Gastrocnemius medialis (tissue), 4 donors: ENCODE data around the gene AMPD2. TPM values are rescaled to one million over a fixed set of nuclear protein-coding genes. Genes with fewer than 3 reads are reported as not detected.

Source experiments
- ATAC-seq, 2 donors: fragments of 150-250 bp; one replicate each; pipeline ENCODE4 v1.9.1; 2016
- DNase-seq, 2 donors: peaks; one replicate each; pipeline ENCODE4 v3.0.0-alpha.2; 2019
- H3K27ac ChIP-seq, 4 donors: fragments of 200-600 bp; sonication (generic); 1 replicate in 1 of 4; 2 replicates in 3 of 4; pipeline ENCODE4 v1.5.1; 2016 to 2018; ENCODE audit warnings: mild to moderate bottlenecking in 2 of 4, moderate library complexity in 1 of 4
- H3K27me3 ChIP-seq, 3 donors: fragments of 200-600 bp; sonication (generic) in 2 of 3; 1 replicate in 1 of 3; 2 replicates in 2 of 3; pipeline versions ENCODE4 v1.5.1 to v1.6.0; 2016 to 2019; ENCODE audit warnings: mild to moderate bottlenecking in 1 of 3, moderate library complexity in 1 of 3
- H3K36me3 ChIP-seq, 2 donors: fragments of 200-600 bp; sonication (generic) in 1 of 2; one replicate each; pipeline ENCODE4 v1.5.1; 2017 to 2018
- H3K4me1 ChIP-seq, 2 donors: fragments of 200-600 bp; sonication (generic) in 1 of 2; one replicate each; pipeline ENCODE4 v1.5.1; 2016 to 2017; ENCODE audit warnings: mild to moderate bottlenecking in 2 of 2
- H3K4me3 ChIP-seq, 4 donors: fragments of 200-600 bp; sonication (generic) in 3 of 4; 1 replicate in 1 of 4; 2 replicates in 3 of 4; pipeline ENCODE4 v1.5.1; 2016 to 2019; ENCODE audit warnings: mild to moderate bottlenecking in 2 of 4
- H3K9me3 ChIP-seq, 3 donors: fragments of 200-600 bp; sonication (generic) in 2 of 3; 1 replicate in 1 of 3; 2 replicates in 2 of 3; pipeline ENCODE4 v1.5.1; 2016 to 2019
- CTCF ChIP-seq, 5 experiments: fragments of 450-650 bp in 3 of 5; fragments of 200-600 bp in 2 of 5; sonication (generic) in 2 of 5; IDR thresholded peaks in 4 of 5; conservative IDR thresholded peaks in 1 of 5; 1 replicate in 4 of 5; 2 replicates in 1 of 5; pipeline ENCODE4 v1.5.1; 2016 to 2019; ENCODE audit warnings: antibody characterized with exemption in 5 of 5, mild to moderate bottlenecking in 3 of 5, moderate library complexity in 3 of 5
- POLR2A ChIP-seq, 2 donors: fragments of 450-650 bp; IDR thresholded peaks; one replicate each; pipeline ENCODE4 v1.6.1; 2017; ENCODE audit warnings: antibody characterized with exemption in 2 of 2, mild to moderate bottlenecking in 2 of 2, moderate library complexity in 2 of 2
- in situ Hi-C, 4 donors: fragments of 200-750 bp; cut with MboI; loops; one replicate each; pipeline versions ENCODE4 v1.15.0 to v1.8.0; 2017; ENCODE audit warnings: low sequenced_read_pairs in 4 of 4
- intact Hi-C: fragments of 100-400 bp; cut with DNase I; formaldehyde crosslinking; loops from one replicate; pipeline ENCODE4 v1.15.1; 2023; ENCODE audit warnings: low total_unique reads
- total RNA-seq, 4 donors: library from RNA; depleted of rRNA; stranded (reverse); fragments of >200 nt; gene quantifications; one replicate each; pipeline versions ENCODE4 v1.1.0 to v1.2.3, GENCODE V29; 2016

AMPD2 gene
- total RNA-seq, 4 donors from 2014 or later: 5.3 to 19.4 (median 10.4) TPM

DNA sequence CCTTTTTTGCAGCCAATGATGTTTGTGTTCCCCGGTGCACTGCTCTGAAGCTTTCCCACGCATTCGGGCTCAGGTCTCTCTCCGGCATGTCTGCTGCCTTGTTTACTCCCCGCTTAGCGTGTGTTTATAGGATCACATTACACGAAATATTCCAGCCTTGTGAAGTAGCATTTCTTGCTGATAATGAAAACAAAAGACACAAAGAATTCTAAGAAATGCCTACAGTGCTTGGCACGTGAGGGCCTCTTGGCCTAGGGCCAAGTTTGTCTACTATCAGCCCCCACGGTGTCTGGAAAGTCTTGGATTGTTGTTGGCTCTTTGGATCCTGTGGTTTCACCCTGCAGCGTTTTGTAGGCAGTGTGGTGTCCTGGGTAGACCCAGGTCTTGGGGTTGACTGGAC lies 25.0 kb downstream of the AMPD2 start:
- Histone ChIP-seq H3K4me1 (peaks cover 0 to 6% of the 10 kb centered on the region in 2 donors), H3K4me3 (no peak overlapping the region), H3K27ac (no peak overlapping the region), H3K27me3 (no peaks in the 10 kb centered on the region), H3K36me3 (no peaks in the 10 kb centered on the region), H3K9me3 (no peaks in the 10 kb centered on the region)
- in situ Hi-C loops: loop anchor here (5.0 to 10.0 kb wide), 3 partner anchors 128 to 343 kb away; partner anchors contain the start of gene AHCYL1 (in 1 of the 4)
- ATAC-seq (no peak), DNase-seq (no peak)
- no peak for TF ChIP-seq POLR2A (IDR thresholded peaks at IDR 0.05)
- TF ChIP-seq CTCF (IDR thresholded peaks at IDR 0.05 in 4 of 5, conservative IDR thresholded peaks at IDR 0.05 in 1 of 5): no peak
- intact Hi-C loops: loop anchor here (5.0 kb wide), 2 partner anchors 58 to 97 kb away; partner anchors contain the start of gene GNAI3

GRCh38 chr1:109649491-109649914 lies 29.9 kb downstream of the AMPD2 start:
- no peak for ATAC-seq
- intact Hi-C loops: no loop called here
- DNase-seq: no peak
- peaks cover 0 to under 1% of the 10 kb centered on the region in 2 donors for H3K4me1 ChIP-seq
- H3K36me3 ChIP-seq: no peaks in the 10 kb centered on the region
- peak overlapping the region in 2 of 4 donors; percentile 26 to 28 for H3K4me3 ChIP-seq
- TF ChIP-seq CTCF (IDR thresholded peaks at IDR 0.05 in 4 of 5, conservative IDR thresholded peaks at IDR 0.05 in 1 of 5) (peak in 1 of 5 experiments; percentile 12), POLR2A (IDR thresholded peaks at IDR 0.05) (no peak)
- in situ Hi-C loops: loop anchor here in 1 of 4 donors (10.0 kb wide), 1 partner anchor 335 kb away; the partner anchor contains the start of gene AHCYL1
- H3K27me3 ChIP-seq: no peaks in the 10 kb centered on the region
- no peak overlapping the region for H3K27ac ChIP-seq
- no peaks in the 10 kb centered on the region for H3K9me3 ChIP-seq

- no peak for TF ChIP-seq CTCF (IDR thresholded peaks at IDR 0.05 in 4 of 5, conservative IDR thresholded peaks at IDR 0.05 in 1 of 5)
- TF ChIP-seq POLR2A (IDR thresholded peaks at IDR 0.05): no peak
- Histone ChIP-seq H3K27me3 (no peaks in the 10 kb centered on the region), H3K27ac (no peak overlapping the region), H3K4me3 (no peak overlapping the region), H3K9me3 (no peaks in the 10 kb centered on the region), H3K4me1 (peaks cover 8 to 10% of the 10 kb centered on the region in 2 donors), H3K36me3 (no peaks in the 10 kb centered on the region)
- ATAC-seq (no peak), DNase-seq (no peak)
- in situ Hi-C loops: loop anchor here in 3 of 4 donors (10.0 kb wide), 1 partner anchor 106 kb away; the partner anchor contains the start of gene GNAI3 (in 3 of the 3)
- intact Hi-C loops: no loop called here
Observed at GRCh38 chr1:109650609-109651008, 31.0 kb downstream of the AMPD2 start.

GRCh38 chr1:109652402-109652801 lies 32.8 kb downstream of the AMPD2 start:
- in situ Hi-C loops (loop anchor here in 3 of 4 donors (10.0 kb wide), 1 partner anchor 108 kb away; the partner anchor contains the start of gene GNAI3 (in 3 of the 3)), intact Hi-C loops (no loop called here)
- Histone ChIP-seq H3K36me3 (no peaks in the 10 kb centered on the region), H3K27me3 (no peaks in the 10 kb centered on the region), H3K4me3 (no peak overlapping the region), H3K9me3 (no peaks in the 10 kb centered on the region), H3K27ac (no peak overlapping the region), H3K4me1 (peaks cover 14% of the 10 kb centered on the region in 2 donors)
- ATAC-seq (no peak), DNase-seq (no peak)
- TF ChIP-seq CTCF (IDR thresholded peaks at IDR 0.05 in 4 of 5, conservative IDR thresholded peaks at IDR 0.05 in 1 of 5) (no peak), POLR2A (IDR thresholded peaks at IDR 0.05) (no peak)
